Limb (tissue), 2 donors: Measurements from ENCODE around the gene SORT1.
A peak's percentile ranks its signal among the peaks of the same experiment; 100 is the strongest.
"Not testable (repeated sequence)": the region's sequence is repeated elsewhere in the genome, so short reads cannot be mapped to it uniquely, and the experiment has no call there.

Source experiments
- DNase-seq, 2 donors: peaks; one replicate each; pipeline ENCODE4 v3.0.0-alpha.2; 2016; ENCODE audit errors: extremely low spot score in 2 of 2

Gene SORT1

DNA sequence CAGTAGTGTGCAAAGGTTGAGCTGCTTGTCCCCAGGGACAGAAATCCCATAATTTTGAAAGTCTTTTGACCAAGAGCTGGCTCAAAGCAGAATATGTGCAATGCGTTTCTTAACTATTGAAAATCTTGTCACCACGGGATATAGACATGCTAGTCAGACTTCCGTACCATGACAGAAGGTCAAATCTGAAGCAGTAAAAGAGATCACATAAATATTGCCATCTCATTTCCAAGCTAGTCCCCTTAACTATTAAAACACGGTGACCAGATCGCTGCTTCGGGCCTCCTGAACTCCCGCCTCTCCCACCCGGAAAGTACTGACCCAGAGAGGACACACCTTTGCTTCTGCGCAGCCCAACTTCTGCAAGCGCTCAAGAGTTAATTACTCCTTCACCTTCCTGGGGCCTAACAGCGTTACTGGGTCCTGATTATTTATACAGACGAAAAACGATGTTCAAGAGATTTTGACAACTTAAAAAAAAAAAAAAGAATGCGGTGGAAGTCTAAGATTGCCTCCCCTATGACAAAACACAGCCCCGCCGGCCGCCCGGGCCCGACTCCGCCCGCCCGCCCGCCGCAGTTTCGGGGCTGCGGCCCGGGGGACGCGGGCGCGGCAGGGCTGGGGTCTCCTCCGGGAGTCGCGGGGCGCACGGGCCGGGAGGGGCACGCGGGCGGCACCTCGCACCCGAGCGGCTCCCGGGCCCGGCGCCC, 692 bp downstream of the SORT1 start:
- peak in 1 of 2 donors; percentile 34 for DNase-seq

DNA sequence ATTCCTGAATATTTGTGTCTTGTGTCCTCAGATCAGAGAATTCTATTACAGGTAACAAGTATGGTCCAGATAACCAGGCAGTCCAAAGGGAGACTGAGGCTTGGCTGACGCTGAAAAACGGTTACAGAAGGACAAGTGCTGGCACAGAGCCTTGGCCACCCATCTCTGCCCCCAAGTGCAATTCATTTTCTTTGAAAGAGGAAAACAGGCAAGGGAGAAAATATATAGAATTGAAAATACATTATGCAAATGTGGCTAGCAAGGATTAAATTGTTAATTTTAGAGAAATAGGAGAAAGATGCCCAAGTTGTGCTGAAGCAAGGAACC, 1.2 kb downstream of the SORT1 start:
- DNase-seq = no peak

DNA sequence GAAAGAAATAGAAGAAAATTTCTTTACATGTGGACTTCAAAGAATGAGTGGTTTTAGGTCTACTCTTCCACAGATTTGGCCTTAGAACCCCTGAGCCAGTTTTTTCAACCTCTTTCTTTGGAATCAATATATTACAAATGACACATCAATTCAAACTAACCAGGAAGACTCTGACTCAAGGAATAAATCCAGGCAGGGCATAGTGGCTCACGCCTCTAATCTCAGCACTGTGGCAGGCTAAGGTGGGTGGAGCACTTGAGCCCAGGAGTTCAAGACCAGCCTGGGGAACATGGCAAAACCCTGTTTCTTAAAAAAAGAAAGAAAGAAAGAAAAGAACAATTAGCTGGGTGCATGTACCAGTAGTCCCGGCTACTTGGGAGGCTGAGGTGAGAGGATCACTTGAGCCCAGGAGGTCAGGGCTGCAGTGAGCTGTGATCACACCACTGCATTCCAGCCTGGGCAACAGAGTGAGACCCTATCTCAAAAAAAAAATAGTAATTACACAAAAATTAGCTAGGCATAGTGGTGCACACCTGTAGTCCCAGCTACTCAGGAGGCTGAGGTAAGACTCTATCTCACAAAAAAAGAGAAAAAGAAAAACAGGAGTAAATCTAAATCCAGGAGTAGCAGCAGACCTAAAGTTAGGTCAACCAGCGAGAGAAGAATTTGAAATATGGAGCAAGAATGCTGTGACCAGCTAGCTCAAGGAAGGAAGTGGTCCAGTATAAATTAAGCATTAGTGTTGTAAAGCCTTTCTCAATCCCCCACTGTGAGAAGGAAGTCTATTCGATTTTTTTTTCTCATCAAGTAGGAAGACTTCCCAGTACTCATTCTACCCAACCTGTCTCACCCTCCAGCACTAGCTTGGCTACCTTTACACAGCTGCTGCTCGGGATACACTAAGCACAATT, 1.9 kb downstream of the SORT1 start:
- no peak for DNase-seq

DNA sequence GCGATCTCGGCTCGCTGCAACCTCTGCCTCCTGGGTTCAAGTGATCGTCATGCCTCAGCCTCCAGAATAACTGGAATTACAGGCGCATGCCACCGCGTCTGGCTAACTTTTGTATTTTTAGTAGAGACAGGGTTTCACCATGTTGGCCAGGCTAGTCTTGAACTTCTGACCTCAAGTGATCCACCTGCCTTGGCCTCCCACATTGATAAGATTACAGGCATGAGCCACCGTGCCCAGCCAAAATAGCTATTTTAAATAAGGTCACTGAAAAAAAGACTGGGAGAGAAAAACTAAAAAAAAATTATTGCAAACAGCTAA, 2.5 kb downstream of the SORT1 start:
- not testable (repeated sequence) for DNase-seq

DNA sequence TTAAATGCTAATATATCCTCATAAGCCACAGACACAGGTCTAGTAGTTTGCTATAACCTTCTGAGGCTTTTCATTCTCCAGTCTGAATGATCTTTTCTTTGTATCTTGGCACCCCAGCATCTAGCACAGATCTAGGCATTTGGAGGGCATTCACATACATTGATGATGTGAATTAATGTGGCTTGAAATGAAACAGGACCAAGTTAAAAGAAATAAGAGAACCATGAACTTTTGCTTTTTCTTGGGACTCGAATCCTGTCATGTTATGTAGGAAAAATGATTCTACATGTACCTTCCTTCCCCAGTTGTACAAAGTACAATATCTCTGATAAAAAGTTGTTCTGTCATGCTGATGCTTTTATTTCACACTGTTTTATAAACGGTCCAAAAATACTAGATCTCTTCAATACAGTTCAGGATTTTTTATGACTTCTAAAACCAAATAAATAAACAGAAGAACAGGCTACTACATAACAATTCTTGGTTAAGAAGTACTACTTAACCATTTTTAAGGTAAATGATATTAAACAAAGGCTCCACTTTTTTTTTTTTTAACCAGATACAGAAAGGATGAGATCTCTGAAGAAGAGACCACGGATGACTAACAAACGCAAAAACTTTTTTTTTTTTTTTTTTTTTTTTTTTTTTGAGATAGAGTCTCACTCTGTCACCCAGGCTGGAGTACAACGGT, 3.0 kb downstream of the SORT1 start:
- no peak for DNase-seq

DNA sequence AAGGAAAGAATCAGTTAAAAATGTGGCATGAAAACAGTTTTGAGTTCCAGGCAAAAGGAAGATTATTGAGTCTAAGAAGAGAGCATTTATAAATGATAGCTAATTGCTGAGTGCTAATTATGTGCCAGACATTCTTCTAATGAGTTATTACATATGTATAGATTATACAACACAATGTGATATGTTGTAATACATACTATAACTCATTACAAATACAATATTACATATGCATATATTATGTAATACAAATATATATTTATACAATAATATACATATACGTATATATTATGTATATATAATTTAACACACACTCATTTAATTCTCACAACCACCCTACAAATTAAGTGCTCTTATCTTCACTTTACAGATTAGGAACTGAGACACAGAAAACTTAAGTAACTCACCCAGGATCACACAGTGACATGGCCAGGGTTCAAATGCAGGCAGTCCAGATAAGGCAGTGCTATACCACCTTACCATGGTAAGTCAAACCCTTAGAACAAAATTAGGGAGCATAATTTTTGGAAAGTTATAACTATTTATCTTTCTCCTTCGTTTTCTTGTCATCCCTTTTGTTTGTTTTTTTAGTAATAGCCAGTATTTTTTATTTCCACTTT, 4.0 kb downstream of the SORT1 start:
- DNase-seq = no peak

DNA sequence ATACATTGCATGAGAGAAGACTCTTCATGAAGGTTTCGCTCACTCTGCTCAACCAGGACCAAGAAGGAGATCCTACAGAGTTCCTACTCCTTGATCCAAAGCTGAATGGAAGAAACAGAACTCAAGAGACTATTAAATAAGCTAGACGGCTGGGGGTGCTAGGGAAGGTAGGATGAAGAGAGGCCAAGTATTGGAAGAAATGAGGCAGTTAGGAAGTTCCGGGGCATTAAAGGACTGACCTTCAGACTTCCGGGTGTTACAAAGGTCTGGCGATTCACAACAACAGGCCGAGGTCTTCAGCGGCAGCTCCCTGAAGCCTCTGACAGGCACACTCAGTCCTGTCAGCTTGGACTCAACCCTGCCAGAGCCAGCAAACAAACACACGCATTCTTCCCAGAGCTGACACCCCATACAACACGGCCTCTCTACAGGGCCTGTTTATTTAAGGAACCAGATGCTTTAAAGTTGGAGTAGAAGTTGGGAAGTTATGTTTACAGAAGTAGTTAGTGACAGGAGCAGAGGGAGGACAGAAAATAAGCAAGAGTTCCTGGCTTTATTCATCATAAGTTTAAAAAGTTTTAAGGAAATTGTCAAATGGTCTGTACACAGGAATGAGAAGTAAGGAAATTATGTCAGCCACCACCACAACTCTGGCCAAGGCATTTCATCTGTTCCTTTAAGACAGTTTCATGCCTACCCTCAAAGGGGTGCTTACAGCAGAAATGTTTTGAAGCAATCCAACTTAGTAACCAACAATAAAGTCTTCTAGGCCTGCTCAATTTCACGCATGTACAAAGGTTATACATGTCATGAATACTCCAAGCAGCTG, 4.7 kb downstream of the SORT1 start:
- peak in 1 of 2 donors; percentile 55 for DNase-seq

DNA sequence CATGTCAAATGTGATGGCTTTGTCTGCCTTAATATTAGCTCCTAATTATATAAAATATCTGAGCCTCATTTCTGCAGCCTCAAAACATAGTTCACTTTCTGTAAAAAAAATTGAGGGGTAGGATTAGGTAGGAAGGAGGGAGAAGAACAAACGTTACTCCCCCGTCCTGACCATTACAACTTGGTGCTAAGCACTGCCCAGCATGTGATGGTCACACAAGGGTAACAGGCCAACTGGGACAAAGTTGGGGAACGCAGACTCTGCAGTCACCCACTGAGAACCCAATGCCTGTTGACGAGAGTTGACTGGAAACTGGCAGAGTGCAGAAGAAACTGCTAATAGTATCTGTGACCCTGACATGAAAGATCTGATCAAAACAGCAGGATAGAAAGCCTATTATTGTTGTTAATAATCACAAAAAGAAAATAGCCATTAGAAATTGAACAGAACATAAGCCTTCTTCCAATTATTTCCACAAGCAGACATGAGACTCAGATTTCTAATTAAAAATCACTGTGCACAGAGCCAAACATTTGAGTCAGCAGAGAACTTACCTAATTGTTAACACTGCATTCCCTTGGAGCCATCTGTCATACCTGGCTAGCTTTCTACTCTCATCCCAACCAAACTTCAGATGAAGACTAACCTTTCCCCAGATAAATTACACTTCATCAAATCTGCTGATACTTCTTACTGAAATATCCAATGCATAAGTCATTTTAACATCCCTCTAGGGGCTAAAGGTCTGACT, 5.5 kb downstream of the SORT1 start:
- no peak for DNase-seq

DNA sequence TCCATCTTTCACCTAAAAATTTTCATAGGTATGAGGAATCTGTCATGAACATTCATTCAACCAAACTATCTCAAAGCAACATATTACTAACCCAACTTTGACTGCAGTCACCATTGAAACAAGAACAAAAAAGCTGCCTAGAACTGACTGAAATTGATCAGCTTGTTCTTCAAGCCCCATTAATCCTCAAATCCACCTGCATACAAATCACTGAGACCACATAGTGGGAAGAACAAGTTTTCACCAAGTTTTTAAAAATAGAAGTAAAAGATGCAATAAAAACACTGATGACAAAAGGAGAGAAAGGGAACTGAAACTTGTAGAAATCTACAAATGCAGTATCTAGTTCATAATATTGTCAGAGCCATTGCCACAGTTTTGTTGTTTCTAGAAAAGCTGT, 6.1 kb downstream of the SORT1 start:
- no peak for DNase-seq

DNA sequence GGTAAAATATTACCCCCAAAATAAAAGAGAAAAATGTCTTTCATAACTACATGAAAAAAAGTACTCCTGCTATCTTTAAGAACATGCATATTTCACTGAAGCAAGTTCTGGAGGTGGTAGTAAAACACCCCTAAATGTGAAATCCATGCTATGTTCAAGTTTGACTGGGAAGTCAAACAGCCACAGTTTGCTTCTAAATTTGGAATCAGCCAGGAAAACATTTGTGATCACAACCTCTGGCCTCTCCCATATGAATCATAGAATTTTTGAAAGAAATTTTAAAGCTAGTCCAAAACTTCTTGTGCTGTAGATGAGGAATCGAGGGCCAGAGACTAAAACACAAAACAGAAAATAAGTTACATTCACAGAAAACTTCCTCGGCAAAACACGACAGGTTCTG, 6.6 kb downstream of the SORT1 start:
- DNase-seq = no peak

DNA sequence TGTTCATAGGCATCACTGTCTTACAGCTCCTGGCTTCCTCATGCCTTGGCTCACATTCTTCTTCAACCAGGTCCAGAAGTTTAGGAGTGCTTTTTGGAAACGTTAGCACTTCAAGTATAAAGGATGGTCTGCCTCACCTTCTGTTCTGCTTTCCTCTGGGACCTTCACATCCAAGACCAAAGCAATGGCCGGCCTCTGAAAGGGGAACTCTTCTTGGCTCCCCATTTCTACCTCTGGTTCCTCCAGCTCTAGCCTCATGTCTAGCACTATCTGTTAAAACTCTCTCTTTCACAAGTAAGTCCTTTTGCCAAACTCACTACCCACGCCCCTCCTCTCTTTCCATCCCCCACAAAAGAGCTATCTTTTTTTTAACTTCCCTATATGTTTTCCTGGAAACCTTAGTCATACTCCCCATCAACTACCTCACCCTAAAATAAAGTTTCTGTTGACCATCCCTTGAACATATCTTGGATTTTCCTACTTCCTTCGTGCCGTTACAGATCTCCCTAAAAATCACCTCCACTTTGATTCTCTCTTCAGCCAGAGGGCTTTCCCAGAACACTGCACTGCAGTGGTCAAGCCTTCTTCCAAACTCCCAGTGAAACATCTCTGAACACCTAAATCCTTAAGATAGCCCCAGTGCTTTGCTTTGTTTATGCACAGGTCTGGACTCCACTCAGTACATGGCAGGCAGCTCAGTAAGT, 7.9 kb downstream of the SORT1 start:
- DNase-seq = no peak

DNA sequence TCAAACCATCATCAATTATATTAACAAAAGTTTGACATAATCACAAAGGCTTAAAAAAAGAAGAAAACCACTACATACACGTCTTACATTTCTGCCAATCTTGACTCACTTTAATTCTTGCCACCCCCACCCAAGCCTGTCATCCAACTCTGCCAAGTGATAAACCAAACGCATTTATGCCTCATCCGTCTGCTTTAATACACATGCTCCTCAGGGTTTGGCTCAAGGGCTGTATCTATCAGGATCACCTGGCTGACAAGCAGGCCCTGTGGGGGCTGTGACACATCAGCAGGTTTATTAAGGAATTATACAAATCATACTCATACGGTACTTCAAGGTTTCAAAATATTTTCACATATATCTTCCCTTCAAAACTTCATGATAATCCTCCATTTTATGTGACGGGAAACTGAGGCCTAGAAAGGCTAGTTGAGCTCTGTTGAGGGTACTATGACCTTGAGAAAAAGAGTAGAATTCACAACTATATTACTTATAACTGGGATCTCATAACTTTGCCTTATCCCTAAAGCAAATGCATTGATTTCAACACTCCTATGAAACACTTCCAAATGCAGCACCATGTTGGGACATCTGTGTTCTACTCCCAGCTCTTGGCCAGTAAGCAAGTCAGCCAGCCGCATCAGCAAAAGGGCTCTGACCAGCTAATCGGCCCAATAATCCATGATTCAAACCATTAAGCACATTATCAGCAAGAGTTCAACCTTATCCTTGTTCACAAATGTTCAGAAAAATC, 8.7 kb downstream of the SORT1 start:
- DNase-seq = no peak

DNA sequence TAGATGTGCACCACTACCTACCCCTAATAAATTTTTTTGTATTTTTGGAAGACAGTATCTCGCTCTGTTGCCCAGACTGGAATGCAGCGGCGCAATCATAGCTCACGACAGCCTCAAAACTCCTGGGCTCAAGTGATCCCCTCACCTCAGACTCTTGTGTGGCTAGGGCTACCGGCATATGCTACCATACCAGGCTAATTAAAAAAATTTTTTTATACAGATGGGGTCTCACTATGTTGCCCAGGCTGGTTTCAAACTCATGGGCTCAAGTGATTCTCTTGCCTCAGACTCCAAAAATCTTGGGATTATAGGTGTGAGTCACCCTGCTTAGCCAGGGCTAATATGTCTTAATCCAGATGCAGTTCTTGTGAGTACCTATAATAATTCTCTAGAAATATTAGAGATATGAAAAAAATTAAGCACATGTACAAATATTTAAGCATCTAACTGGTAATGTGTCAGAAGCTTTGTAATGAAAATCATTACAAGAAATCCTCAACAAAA, 9.5 kb downstream of the SORT1 start:
- DNase-seq = no peak

DNA sequence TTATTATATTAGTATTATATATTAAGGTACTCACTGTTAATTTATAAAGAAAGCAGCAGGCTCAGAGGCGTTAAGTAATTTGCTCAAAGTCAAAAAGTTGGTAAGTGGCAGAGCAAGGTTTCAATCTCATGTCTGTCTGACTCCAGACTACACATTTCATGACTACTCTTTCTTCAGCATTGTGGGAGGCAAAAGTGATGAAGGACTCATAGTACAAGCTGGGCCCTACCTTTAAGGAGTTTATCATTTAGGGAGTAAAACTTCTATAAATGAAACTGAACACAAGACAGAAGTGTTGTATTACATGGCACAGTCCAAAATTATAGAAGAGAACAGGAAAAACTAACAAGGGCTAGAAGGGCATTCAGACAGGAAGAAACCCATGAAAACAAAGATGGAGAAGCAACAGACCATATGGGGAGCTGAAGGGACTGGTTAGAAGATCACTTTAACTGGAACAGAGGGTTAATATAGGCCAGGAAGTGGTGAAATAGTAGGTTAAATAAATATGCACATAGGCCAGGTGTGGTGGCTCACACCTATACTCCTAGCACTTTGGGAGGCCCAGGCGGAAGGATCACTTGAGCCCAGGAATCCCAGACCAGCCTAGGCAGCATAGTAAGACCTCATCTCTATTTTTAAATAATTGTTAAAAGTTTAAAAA, 11.5 kb downstream of the SORT1 start:
- DNase-seq = no peak

DNA sequence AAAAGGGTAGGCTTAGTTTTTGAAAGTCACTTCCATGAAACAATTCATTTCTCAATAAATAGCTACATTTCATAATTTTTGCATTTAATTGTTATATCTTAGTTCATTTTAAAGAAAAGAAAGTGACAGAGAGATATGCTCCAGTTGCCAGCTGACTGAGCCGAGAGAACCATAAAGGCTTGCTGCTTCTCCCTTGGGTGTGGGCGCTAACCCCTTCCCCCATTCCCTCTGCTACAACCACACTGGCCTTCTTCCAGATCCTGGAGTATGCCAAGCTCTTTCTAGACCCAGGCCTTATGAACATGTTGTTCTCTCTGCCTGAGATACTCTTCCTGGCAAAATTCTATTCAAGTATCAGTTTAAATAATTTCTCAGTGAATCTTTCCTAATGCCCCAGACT, 12.3 kb downstream of the SORT1 start:
- no peak for DNase-seq

DNA sequence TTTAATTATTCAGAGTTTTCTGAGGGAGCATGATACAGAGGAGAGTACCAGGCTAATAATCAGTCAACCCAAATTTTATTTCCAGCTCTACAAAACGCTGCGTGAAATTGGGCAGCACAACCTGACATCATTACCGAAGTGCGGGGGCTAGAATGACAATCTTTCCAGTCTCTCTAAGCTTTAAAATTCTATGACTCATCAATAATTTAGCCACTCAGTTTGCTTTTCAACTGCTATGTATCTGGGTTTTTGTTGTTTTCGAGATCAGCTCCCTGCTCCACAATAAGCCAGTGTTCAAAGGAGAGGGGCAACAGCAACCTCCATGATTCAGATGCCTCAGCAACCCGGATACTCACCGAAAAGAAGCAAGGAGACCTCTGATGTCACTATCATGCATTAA, 13.9 kb downstream of the SORT1 start:
- DNase-seq = no peak

DNA sequence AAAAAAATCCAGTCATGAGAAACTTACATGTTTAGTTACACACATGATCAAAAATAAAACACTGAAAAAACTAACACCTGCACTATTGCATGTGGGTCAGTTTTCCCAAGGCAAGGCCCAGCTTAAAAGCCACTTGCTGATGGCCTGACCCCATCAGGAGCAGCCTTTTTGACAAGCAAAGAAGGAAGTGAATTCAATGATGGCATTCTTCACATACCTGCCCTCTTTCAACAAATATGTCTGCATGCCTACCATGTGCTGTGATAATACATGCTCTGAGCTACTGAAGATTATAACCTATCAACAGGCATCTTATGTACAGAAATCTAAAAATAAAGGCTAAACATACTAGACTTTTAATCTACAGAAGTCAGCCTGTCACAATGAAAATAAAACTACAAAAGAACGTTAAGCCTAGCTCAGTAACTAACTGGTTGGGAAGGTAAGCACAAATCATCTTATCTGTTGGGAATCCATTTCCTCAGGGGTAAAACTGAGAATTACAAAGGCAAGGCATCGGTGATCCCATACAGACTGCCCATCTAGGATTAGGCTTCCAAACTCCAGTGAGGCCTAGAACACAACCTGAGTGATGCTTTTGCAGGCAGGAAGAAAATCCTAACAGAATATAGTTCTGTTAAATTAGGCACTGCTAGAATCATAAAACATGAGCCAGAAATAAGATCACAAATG, 14.5 kb downstream of the SORT1 start:
- DNase-seq = no peak

DNA sequence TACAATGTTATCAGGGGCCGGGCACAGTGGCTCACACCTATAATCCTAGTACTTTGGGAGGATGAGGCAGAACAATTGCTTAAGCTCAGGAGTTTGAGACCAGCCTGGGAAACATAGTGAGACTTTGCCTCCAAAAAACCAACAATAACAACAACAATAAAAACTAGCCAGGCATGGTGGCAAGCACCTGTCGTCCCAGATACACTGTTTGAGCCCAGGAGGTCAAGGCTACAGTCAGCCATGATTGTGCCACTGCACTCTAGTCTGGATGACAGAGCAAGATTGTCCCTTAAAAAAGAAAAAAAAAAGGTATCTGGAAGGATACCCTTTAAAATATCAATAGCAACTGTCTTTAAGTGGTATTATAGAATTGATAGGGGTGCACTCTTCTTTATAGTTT, 16.1 kb downstream of the SORT1 start:
- DNase-seq = no peak
